HG03571 (cell line): ENCODE data around the gene POLD2.
"Not testable (repeated sequence)": the region's sequence is repeated elsewhere in the genome, so short reads cannot be mapped to it uniquely, and the experiment has no call there.

ENCODE experiments used
- ATAC-seq: cut with Tn5 transposase; IDR thresholded peaks from one replicate; pipeline ENCODE4 v1.9.1; 2021; ENCODE audit not compliant: unreplicated experiment

POLD2 gene

DNA sequence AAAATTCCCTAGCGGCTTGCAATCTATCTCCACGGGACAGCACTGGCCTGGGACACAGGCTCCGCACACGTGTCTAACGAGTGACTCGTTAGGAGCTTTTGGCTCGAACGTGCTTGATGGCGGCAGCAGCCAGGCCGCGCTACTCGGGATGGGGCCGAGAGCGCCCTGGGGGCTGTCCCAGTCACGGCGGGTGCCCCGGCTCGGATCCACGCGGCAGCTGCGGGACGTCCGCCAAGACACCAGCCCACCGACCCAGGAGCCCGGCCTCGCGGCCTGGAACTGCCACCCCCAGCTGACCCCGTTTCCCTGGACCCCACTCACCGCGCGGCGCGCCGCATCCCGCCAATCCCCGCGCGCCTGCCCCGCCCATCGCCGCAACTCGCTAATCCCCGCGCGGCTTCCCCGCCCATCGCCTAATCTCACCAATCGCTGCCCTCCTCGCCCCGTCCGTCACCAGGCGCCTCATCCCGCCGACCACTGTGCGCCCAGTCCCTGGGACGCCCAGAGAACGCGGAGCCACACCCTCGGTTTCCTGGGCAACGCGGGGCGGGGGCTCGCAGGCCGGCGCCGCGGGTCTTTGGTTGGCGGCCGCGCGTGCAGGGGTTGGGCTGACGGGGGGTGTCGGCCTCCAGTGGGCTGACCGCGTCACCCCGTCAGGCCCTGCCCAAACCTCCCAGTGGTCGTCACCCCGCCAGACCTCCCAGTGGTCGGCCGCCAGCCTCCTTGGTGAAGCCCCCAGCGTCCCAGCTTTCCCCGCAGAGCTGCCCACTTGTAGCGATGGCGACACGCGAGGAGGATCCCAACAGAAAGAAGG lies at the start of gene POLD2:
TSS of gene POLD2 (minus strand) at position 359 of the 814 bp plus-strand sequence. CDS start 1,495 bp downstream, outside the sequence.
- peak; percentile 98 for ATAC-seq

DNA sequence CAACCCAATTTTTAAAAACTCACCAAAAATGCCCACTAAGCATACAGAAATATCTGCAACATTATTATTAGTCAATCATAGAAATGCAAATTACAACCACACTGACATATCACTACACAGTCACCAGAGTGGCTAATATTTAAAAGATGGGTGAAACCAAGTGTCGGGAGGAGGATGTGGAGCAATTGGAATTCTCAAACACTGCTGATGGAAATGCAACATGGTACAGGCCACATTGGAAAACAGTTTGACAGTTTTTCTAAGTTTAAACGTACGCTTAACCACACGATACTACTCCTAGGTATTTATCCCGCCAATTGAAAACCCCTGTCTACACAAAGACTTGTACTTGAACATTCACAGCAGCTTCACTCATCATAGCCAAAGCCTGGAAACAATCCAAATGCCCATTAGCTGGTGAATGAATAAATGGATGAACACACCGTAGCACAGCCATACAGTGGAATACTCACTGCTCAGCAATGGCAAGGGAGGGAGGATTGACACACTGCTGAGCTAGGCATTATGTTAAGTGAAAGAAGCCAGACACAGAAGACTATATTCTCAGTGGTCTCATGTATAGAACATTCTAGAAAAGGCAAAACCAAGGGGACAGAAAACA lies 49.6 kb upstream of the POLD2 start:
- ATAC-seq, result no peak

DNA sequence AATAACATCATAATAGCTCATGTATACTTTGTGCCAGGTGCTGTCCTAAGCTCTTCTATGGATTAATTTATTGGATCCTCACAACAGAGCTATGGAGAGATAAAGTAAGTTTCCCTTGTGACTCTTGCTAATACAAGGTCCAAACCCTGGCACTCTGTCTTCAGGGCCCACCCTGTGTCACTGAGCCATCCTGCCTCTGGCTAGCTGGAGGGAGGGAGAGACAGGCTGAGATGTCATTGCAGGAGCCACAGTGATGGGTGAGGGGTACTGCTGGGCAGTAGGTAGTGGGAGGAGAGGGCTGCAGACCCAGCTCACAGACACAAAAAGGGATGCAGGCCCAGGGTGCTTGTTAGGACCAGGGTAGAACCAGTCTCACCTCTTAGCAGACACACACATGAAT lies 49.0 kb upstream of the POLD2 start:
- no peak for ATAC-seq

DNA sequence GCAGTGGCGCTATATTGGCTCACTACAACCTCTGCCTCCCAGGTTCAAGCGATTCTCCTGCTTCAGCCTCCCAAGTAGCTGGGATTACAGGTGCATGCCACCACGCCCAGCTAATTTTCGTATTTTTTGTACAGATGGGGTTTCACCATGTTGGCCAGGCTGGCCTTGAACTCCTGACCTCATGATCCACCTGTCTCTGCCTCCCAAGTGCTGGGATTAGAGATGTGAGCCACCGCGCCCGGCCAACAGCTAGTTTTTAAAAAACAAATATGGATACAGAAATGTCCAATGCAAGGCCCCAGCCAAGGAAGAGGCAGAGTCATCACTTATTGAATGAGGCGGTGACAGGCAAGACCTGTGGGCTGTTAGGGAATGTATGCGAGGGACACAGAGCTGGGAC lies 48.6 kb upstream of the POLD2 start:
- not testable (repeated sequence) for ATAC-seq

DNA sequence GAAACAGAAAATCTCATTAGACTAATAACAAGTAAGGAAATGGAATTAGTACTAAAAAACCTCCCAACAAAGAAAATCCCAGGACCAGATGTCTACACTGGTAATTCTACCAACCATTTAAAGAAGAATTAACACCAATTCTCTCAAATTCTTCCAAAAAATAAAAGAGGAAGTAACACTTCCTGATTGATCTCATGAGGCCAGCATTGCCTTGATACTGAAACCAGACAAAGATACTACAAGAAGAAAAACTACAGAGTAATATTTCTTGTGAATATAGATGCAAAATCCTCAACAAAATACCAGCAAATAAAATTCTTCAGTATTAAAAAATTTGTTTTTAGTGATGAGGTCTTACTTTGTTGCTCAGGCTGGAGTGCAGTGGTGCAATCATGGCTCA lies 44.6 kb upstream of the POLD2 start:
- ATAC-seq, result no peak

DNA sequence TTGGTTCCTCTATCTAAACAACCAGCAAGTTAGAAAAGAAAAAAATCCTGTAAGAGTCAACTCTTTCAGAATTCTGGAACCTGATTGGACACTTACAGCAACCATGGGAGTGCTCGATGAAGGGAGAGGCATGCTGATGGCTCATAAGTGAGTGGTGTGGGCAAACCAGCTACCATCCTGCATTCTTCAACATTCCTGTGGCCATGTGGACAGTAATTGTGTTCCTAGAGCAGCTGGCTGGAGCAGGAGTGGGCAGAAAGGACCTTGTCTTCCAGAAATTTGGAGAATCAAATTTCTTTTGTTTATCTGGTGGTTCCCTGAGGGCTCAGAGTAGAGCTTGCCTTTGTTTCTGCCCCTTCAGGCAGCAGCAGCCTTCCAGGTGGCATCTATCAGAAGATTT lies 40.2 kb upstream of the POLD2 start:
- ATAC-seq, result no peak

DNA sequence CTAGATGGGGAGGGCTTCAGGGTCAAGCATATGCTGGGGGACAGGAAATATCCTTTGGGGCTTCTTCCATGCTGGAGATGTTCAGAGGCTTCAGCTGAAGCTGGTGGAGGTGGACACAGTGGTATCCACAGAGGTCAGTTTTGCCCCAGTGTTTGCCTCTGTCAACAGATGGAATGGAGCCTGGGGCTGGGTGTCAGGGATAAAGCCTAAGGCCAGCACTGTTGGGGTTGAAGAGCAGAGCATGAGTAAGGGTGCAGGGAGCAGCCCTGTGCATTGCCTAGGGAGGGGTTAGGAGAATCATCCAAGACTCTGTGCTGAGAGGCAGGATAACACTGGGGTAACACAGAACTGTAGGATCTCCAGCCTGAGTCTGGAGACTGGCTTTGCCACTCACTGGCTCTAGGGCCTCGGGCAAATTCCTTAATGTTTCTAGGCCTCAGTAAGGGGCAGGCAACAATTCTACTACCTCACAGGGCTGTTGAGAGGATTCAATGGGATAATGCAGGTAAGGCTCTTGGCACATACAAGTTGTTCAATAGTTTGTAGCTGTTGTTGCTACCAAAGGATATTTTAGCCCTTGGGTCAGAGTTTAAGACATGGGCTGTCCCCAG lies 39.5 kb upstream of the POLD2 start:
- ATAC-seq, result no peak

DNA sequence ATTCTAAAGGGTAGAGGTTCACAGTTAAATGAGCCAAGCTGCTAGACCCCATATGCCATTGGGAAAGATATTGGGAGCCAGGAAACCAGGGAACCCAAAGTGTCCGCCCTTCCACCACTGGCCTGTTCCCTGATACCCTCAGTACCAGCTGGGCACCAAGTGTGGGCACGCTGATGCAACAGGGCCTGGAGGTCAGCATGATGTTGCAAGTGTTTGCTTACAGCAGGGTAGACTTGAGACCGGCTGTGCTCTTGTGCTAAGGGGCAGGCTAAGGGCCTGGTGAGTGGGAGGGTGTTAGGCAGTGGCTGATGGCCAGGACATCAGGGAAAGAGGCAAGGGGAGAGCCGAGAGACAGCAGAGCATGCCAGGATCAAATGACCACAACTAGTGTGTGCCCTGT lies 38.8 kb upstream of the POLD2 start:
- no peak for ATAC-seq

DNA sequence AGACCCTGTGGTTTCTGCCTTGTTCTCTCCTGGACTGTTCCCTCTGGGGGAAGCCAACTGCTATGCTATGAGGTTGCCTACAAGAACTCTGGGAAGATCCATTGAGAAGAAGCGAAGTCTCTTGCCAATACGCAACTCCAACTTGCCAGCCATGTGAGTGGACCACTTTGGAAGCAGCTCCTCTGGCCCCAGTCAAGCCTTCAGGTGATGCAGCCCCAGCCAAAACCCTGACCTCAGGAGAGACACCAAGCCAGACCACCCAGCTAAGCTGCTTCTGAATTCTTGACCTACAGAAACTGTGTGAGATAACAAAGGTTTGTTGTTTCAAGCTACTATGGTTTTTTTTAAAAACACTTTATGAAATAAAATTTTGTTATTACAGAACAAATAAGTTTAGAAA lies 38.0 kb upstream of the POLD2 start:
- ATAC-seq, result no peak

DNA sequence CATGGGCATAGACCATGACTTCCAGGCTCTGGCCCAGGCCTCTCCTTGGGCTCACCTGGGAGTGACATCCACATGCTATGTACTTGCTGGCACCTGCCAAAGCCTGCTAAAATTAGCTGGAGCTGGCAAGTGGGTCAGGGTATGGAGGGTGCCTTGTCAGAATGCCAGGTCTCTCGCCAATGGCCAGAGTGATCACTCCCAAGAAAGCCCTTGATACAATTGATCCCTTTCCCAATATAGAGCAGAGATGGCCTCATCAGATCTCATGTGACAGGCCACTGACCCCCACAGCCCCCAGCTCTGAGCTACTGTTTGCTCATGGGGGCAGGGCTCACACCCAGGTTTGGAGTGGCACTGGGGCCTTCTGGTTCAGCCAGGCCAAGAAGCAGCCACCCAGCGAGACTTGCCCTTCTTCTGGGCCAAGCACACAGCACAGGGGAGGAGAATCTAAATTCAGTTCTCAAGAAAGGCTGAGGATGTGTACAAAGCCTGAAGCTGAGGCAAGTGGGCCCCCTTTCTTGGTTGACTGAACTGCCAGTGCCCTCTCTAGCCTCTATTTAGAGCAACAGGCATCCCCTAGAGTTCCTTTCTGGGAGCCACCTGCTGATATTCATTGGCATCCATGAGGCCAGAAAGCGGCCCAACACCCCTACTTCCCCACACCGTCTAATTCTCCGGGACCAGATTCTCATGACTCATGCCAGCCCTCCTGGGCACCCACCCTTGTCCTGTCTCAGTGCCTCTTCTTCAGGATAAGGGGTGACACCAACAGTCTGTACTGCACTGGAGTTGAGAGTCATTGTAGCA lies 36.7 kb upstream of the POLD2 start:
- no peak for ATAC-seq

DNA sequence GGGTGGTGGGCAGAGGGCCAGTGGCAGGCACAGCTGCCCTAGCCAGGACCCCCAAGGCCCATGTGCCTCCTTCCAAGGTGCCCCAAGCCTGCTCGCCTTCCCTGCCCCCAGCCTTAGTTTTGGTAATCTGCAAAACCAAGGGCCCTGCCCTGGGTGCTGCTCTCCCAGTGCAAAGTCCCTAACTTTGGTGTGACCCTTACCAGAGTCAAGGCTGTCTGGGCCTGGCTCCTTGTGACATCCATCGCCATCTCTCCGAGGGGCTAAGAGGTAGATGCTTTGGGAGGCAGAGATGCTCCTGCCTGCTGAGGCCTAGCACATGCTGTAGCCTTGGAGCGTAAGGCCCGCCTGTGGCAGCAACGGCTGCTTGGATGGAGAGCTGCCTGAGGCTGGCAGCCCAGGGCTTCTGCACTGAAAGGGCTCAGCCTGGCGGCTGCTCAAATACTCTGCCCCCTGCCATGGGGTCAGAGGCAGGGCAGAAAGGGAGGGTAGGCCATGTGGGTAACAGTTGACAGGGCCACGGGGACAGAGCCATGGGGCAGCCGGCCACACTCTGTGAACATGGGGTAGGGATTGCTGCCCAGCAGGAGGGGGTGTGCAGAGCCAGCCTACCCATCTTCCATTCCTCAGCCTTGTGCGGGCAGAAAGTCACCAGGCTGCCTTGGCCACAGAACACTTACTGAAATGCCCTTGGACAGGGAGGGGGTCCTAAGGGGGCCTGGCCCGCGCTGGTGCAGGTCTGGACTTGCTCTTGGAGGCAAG lies 35.7 kb upstream of the POLD2 start:
- ATAC-seq, result no peak

DNA sequence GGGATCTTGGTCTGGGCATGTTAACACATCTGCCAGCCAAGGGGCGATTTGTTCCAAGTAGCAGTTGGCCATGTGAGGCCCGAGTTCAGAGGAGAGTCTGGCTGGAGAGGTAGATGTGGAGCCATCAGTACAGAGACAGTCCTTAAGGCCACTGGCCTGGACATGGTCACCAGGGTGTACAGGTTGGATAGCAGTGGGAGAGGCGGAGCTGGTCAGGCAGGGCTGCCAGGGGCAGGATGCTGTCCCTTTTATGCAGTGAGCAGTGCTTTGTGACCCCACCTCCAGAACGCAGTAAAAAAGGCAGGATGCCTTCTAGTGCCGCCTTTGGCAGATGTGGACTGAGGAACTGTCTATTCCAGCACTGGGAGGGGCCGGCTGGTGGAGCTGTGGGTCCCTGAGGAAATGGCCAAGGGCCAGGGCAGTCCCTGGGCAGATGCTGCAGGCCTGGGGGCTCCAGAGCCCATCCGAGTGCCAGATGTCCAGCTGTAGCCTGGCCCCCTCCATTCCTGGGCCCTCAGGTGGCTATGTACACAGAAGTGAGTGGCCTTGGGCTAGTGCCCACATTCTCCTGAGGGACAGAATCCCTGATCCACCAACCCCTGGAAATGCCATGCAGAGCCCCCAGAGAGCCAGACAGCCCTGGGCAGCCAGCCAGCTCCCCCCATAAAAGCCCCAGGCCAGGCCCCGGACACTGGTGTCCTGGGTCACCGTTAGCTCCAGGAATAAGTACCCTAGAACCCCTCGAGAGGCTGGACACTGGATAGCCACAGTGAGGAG lies 34.9 kb upstream of the POLD2 start:
- no peak for ATAC-seq

DNA sequence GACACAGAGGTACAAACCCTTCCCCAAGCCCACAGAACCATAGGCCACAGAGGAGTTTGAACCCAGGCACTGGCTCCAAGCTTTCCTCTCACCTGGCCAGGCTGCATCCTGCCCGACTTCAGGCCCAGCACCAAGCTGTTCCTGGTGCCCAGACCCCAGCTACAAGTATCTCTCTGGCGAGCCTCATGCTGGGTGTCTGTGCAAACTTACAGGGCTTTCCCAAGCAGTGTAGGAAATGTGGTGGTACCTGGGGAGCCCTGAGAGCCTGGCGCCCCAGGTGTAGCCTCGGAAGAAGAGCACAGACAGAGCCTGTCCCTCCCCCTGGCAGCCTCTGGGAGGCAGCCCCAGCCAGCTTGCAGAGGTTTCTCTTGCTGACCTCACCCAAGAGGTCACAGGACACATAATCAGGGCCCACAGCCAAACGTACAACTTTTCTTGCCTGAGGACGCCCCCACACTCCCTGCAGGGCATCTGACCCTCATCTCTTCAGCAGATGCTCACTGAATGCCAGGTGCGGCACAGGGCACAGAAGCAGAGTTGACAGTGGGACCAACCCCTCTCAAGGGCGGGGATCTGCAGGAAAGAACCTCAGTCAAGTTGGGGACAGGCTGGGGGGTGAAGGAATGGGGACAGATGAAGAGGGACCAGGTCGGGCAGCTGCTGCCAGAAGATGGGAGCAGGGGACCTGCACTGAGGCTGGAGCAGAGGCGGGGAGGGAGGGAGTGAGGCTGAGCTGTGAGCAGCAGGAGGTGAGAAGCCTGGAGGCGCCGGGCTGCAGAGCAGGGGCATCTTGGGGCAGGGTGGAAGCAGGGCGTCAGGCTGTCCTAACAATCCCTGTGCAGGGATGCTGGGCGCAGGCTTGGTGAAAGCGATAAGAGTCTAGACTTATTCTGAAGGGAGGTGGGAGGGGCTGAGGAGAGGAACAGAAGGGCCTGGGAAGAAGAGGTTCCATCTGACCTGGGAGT lies 34.0 kb upstream of the POLD2 start:
- ATAC-seq, result no peak

DNA sequence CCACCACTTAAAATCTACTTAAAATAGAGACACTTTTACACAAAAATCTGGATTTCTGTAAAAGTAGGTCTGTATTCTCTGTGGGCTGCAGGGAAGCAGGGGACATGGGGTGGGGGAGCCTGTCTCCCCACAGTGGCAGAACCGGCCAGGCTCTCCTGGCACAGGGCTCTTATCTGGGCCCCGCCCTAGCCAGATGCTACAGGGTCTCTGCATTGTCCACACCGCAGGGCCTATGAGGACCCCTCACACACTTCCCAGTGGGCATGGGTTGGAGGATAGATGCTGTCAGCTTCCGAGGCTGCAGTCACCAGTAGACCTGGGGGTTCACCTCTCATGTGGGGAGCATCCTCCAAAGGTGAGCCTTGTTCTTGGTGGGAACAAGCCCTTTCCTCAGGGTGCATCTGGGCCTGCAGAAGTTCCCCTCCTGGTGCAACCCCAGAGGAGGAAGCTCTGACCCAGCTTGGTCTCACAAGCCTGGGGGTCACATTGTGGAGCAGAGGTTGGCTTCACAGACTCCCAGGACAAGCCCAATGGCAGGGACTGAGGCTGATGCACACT lies 33.2 kb upstream of the POLD2 start:
- ATAC-seq, result no peak

DNA sequence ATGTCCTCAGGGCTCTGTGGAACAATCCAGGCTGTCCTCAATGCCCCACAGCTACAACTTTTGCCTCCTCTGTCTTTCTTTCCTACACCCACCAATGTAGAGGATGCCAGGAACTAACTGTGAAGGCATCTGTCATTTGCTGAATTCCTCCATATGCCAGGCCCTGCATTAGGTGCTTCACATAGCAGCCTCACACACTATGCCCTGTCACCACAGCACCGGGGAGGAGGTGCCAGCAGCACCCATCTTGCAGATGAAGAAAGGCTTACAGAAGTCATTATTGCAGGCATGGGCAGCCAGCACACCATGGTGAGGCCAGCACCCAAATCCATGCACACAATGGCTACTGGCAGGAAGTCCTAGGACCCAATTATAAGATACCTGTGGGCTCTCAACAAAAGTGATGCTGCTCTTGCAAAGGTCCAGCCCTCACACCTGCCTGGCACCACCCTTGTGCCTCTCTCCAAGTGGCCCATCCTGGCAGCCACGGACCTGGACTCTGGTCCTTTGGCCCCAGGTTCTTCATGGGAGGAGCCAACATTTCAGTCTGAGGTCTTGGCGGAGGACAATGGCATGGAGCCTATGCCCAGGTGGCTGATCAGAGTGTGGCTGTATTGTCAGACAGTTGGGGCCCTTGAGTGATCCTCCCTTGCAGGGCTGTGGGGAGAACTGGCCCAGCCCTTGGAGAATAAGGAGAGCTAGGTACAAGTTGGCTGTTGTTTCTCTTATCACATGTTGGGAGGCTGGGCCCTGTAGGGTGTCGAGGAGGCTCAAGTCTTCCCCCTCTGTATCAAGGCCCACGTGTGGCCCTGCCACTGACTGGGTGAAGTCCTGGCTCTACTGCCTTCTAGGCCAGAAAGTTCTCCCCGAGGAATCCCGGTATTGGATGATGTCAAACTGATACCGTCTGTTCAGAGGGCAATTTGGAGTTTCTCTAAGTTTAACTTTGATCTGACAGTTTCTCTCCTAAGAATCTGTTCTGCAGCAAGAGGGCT lies 32.1 kb upstream of the POLD2 start:
- no peak for ATAC-seq

DNA sequence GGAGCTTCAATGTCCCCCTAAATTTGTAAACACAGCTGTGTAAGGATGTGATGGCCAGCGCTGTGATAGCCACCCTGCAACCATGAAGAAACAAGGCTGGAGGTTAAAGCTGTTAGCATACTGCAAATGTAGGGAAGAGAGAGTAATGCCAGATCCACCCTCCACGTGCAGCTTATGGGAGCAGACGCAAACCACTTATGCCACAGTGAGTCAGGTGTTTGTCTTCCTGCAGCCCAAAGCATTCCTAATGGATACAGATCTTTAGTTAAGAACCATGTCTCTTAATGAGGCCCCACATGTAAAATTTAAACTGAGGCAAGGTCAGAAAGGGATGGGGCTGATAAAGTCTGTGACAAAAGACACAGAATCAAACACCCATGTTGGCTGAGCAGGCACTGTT lies 31.4 kb upstream of the POLD2 start:
- no peak for ATAC-seq

DNA sequence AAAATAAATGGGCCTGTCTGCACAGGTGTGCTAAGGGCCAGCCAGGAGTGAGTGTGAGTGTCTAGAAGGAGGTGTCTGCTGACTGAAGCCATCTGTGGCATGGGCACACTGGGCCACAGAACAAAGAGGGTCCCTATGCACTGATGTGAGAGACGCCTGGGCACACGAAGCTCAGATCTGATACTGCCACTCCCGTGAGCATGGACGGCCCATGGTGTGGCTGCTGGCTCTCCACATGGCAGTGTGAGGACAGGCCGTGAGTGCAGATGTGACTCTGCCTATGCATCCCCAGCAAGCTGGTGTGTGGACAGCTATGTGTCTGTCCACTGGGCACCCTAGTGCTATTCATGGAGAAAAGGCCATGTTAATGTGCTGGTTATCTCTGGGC lies 30.6 kb upstream of the POLD2 start:
- ATAC-seq, result no peak
